Neural cell (in vitro differentiated cells): ENCODE data around the gene PDZD4. TPM values are rescaled to one million over a fixed set of nuclear protein-coding genes. Genes with fewer than 3 reads are reported as not detected.

Experiments
- H2AFZ ChIP-seq: fragments of 200-600, 300-800 bp; sonication (generic), shearing (Covaris generic); 2 replicates; pipeline ENCODE4 v1.6.0; 2014; ENCODE audit warnings: low read depth, mild to moderate bottlenecking, antibody characterized with exemption, low read length, moderate library complexity
- H3F3A ChIP-seq: fragments of 200-600 bp; shearing (Covaris generic); 2 replicates; pipeline ENCODE4 v1.6.1; 2016; ENCODE audit warnings: mild to moderate bottlenecking, moderate library complexity, mixed read lengths, antibody characterized with exemption, low read length; ENCODE audit not compliant: insufficient read depth, poor library complexity, severe bottlenecking
- H3K27ac ChIP-seq: fragments of 200-600, 300-800 bp; sonication (generic), shearing (Covaris generic); 2 replicates; pipeline ENCODE4 v1.5.1; 2014; ENCODE audit warnings: mild to moderate bottlenecking, low read length, moderate library complexity
- H3K27me3 ChIP-seq: fragments of 300-800, 200-600 bp; sonication (generic), shearing (Covaris generic); 2 replicates; pipeline ENCODE4 v1.6.0; 2014; ENCODE audit warnings: mild to moderate bottlenecking, low read depth, low read length, moderate library complexity; ENCODE audit not compliant: insufficient read depth
- H3K36me3 ChIP-seq: fragments of 300-800, 200-600 bp; sonication (generic), shearing (Covaris generic); 2 replicates; pipeline ENCODE4 v1.5.1; 2014; ENCODE audit warnings: mild to moderate bottlenecking, antibody characterized with exemption, low read length, moderate library complexity; ENCODE audit not compliant: insufficient read depth
- H3K4me2 ChIP-seq: fragments of 300-800, 200-600 bp; sonication (generic), shearing (Covaris generic); 2 replicates; pipeline ENCODE4 v1.6.0; 2014; ENCODE audit warnings: mild to moderate bottlenecking, low read length
- H3K4me3 ChIP-seq: fragments of 300-800, 200-600 bp; sonication (generic), shearing (Covaris generic); 2 replicates; pipeline ENCODE4 v1.5.1; 2014; ENCODE audit warnings: mild to moderate bottlenecking, low read length, moderate library complexity
- H3K79me2 ChIP-seq: fragments of 200-600 bp; shearing (Covaris generic); replicated peaks from 2 replicates; pipeline ENCODE4 v1.6.0; 2014; ENCODE audit warnings: mild to moderate bottlenecking, low read length, moderate library complexity; ENCODE audit not compliant: insufficient read depth
- H3K9ac ChIP-seq: fragments of 300-800, 200-600 bp; sonication (generic), shearing (Covaris generic); 2 replicates; pipeline ENCODE4 v1.6.1; 2016; ENCODE audit warnings: mild to moderate bottlenecking, low read length, mixed read lengths
- H3K9me2 ChIP-seq: fragments of 200-600 bp; shearing (Covaris generic); 2 replicates; pipeline ENCODE4 v1.6.1; 2016; ENCODE audit warnings: mild to moderate bottlenecking, low read length, mixed read lengths; ENCODE audit not compliant: insufficient read depth
- H3K9me3 ChIP-seq: fragments of 200-600, 300-800 bp; sonication (generic), shearing (Covaris generic); 2 replicates; pipeline ENCODE4 v1.6.1; 2016; ENCODE audit warnings: mild to moderate bottlenecking, mixed run types, low read length, moderate library complexity, mixed read lengths
- H4K20me1 ChIP-seq: fragments of 200-600 bp; shearing (Covaris generic); 2 replicates; pipeline ENCODE4 v1.6.1; 2016; ENCODE audit warnings: mild to moderate bottlenecking, mixed run types; ENCODE audit not compliant: insufficient read depth
- EP300 ChIP-seq: fragments of 450-650 bp; conservative IDR thresholded peaks from 2 replicates; pipeline ENCODE4 v1.6.1; 2014; ENCODE audit warnings: antibody characterized with exemption, mild to moderate bottlenecking, moderate library complexity; ENCODE audit not compliant: poor library complexity, severe bottlenecking
- EZH2 ChIP-seq: fragments of 200-600, 300-800 bp; shearing (Covaris generic), sonication (generic); IDR thresholded peaks from 2 replicates; pipeline ENCODE4 v1.6.1; 2014; ENCODE audit warnings: antibody characterized with exemption, low read length, borderline replicate concordance, mild to moderate bottlenecking; ENCODE audit not compliant: insufficient read depth, poor library complexity, severe bottlenecking
- MXI1 ChIP-seq: fragments of 450-650 bp; conservative IDR thresholded peaks from 2 replicates; pipeline ENCODE4 v1.6.1; 2014; ENCODE audit warnings: antibody characterized with exemption, mild to moderate bottlenecking; ENCODE audit not compliant: poor library complexity, severe bottlenecking
- POLR2AphosphoS5 ChIP-seq: IDR thresholded peaks from 2 replicates; pipeline ENCODE4 v1.6.1; 2012
- RAD21 ChIP-seq: fragments of 450-650 bp; conservative IDR thresholded peaks from 2 replicates; pipeline ENCODE4 v1.6.1; 2014; ENCODE audit warnings: antibody characterized with exemption, mild to moderate bottlenecking, moderate library complexity
- REST ChIP-seq: IDR thresholded peaks from 2 replicates; pipeline ENCODE4 v1.6.1; 2012; ENCODE audit warnings: borderline replicate concordance
- SMC3 ChIP-seq: fragments of 450-650 bp; conservative IDR thresholded peaks from 2 replicates; pipeline ENCODE4 v1.6.1; 2014; ENCODE audit warnings: antibody characterized with exemption, mild to moderate bottlenecking, moderate library complexity; ENCODE audit not compliant: poor library complexity
- TAF1 ChIP-seq: IDR thresholded peaks from 2 replicates; pipeline ENCODE4 v1.6.1; 2012; ENCODE audit warnings: low read depth
- polyA plus RNA-seq: library from polyadenylated mRNA; depleted of rRNA; stranded (reverse); fragments of >200 nt; gene quantifications from 2 replicates; pipeline ENCODE4 v1.2.3, GENCODE V29; 2014
- TF ChIP-seq, protein P1 (sequence below): fragments of 450-650 bp; IDR thresholded peaks from 2 replicates; pipeline ENCODE4 v1.5.1; 2014; ENCODE audit warnings: antibody characterized with exemption, mild to moderate bottlenecking, moderate library complexity; ENCODE audit not compliant: poor library complexity, severe bottlenecking

Gene PDZD4
- polyA plus RNA-seq, 1 donor from 2014 or later: 343 TPM

GRCh38 chrX:153778684-153779101 is 51.7 kb downstream of the PDZD4 start:
- no peak overlapping the region for H2AFZ ChIP-seq
- H3K4me2 ChIP-seq: no peak overlapping the region
- H3K4me3 ChIP-seq: no peak overlapping the region
- H4K20me1 ChIP-seq: no peaks in the 10 kb centered on the region
- H3K27me3 ChIP-seq: no peaks in the 10 kb centered on the region
- no peaks in the 10 kb centered on the region for H3K36me3 ChIP-seq
- no peaks in the 10 kb centered on the region for H3K9me3 ChIP-seq
- H3K79me2 ChIP-seq: no peaks in the 10 kb centered on the region
- TF ChIP-seq, protein P1, sequence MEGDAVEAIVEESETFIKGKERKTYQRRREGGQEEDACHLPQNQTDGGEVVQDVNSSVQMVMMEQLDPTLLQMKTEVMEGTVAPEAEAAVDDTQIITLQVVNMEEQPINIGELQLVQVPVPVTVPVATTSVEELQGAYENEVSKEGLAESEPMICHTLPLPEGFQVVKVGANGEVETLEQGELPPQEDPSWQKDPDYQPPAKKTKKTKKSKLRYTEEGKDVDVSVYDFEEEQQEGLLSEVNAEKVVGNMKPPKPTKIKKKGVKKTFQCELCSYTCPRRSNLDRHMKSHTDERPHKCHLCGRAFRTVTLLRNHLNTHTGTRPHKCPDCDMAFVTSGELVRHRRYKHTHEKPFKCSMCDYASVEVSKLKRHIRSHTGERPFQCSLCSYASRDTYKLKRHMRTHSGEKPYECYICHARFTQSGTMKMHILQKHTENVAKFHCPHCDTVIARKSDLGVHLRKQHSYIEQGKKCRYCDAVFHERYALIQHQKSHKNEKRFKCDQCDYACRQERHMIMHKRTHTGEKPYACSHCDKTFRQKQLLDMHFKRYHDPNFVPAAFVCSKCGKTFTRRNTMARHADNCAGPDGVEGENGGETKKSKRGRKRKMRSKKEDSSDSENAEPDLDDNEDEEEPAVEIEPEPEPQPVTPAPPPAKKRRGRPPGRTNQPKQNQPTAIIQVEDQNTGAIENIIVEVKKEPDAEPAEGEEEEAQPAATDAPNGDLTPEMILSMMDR: no peak
- TF ChIP-seq RAD21 (no peak), EZH2 (no peak), SMC3 (no peak), TAF1 (no peak)
- no peak overlapping the region for H3K9ac ChIP-seq
- no peaks in the 10 kb centered on the region for H3K9me2 ChIP-seq
- no peak overlapping the region for H3K27ac ChIP-seq
- H3F3A ChIP-seq: no peaks in the 10 kb centered on the region

DNA sequence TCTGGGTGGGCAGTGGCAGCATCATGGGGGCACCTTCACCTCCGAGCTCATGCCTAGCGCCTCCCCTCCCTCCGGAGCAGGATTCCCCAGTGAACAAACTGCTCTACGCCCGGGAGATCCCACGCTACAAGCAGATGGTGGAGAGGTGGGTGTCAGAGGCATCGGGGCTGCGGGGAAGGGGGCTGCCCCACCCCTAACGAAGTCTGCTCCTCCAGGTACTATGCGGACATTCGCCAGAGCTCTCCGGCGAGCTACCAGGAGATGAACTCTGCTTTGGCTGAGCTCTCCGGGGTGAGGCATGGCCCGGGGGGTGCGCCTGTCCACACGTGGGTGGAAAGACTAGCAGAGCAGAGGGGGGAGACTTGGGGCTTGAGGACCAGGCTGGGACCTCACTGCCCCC is 52.2 kb downstream of the PDZD4 start:
- Histone ChIP-seq H3K36me3 (no peaks in the 10 kb centered on the region), H3K4me2 (no peak overlapping the region)

More for the DNA sequence above, 52.2 kb downstream of the PDZD4 start:
- Histone ChIP-seq H3F3A (no peaks in the 10 kb centered on the region), H3K9me2 (no peaks in the 10 kb centered on the region), H4K20me1 (no peaks in the 10 kb centered on the region), H3K4me3 (no peak overlapping the region), H3K27ac (no peak overlapping the region), H2AFZ (no peak overlapping the region), H3K9me3 (no peaks in the 10 kb centered on the region), H3K79me2 (no peaks in the 10 kb centered on the region), H3K27me3 (no peaks in the 10 kb centered on the region), H3K9ac (no peak overlapping the region)
- TF ChIP-seq REST (no peak), MXI1 (no peak), TAF1 (no peak), EP300 (no peak), EZH2 (no peak), POLR2AphosphoS5 (no peak), SMC3 (no peak), RAD21 (no peak)
- TF ChIP-seq, protein P1: no peak
